Right lung (tissue), 5 donors: Measurements from ENCODE around the gene RYR2. TPM values are rescaled to one million over a fixed set of nuclear protein-coding genes. Genes with fewer than 3 reads are reported as not detected.

Experiments
- DNase-seq, 2 donors: peaks; one replicate each; pipeline ENCODE4 v3.0.0-alpha.2; 2013
- polyA plus RNA-seq, 5 donors: library from polyadenylated mRNA; unstranded; fragments of 120-200 nt; gene quantifications; one replicate each; pipeline versions ENCODE4 v1.2.1 to v1.2.3, GENCODE V29; 2013; ENCODE audit warnings: inconsistent platforms in 1 of 5, low replicate concordance in 1 of 5; ENCODE audit not compliant: insufficient read length in 5 of 5, insufficient read depth in 1 of 5

Gene RYR2
- polyA plus RNA-seq, 5 donors, result 4.2 to 9.7 (median 7.9) TPM

DNA sequence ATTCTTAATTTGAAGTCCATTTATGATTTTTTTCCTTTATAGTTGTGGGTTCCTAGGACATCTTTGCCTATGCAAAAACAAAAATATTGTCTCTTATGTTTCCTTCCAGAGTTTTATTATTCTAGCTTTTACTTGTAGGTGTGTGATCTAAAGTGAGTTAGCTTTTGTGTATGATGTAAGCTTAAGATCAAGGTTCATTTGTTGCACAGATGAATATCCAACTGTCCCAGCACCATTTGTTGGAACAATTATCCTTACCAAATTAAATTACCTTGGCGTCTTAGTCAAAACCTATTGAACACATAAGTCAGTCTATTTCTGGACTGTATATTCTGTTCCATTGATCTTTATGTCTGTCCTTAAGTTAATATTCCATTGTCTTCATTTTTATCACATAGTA, 511.1 kb downstream of the RYR2 start:
- no peak for DNase-seq

DNA sequence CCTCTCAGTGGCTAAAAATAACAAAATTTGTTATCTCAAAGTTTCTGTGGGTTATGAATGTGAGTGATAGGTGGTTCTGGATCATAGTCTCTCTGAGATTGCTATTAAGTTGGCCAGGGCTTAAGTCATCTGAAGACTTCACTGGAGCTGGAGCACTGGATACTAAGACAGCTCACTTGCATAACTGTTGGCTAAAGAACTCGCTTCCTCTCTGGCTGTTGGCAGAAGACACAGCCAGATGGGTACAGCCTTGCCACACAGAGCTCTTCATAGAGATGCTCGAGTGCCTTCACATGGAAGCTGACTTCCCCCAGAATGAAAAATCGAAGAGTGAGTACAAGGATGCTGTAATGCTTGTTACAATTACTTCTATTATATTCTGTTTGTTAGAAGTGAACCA, 514.9 kb downstream of the RYR2 start:
- no peak for DNase-seq

DNA sequence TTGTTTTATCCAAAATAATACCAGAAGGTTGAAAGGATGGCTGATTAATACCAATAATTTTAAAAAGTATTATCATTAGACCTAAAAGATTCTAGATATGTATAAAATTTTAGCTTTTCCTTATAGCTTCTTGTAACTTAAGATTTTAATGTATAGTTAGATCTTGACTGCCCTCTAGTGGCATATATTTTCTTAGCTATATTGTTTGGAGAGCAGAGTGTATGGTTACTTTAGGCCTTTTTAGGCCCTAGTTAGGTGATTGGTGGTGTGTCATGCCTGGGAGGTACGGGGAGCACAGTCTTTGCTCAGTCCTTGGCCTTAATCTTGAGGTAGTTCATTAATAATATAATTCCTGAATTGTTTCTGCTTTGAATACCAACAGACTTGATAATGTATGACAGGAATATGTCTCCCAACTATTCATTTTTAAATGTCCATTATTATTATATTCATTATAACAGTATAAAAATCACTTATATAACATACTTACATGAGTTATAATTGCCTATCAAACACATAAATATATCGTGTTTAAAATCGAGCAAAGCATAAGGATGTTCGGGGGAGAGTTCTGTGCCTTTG, 520.3 kb downstream of the RYR2 start:
- peak; percentile 33 to 66 for DNase-seq

DNA sequence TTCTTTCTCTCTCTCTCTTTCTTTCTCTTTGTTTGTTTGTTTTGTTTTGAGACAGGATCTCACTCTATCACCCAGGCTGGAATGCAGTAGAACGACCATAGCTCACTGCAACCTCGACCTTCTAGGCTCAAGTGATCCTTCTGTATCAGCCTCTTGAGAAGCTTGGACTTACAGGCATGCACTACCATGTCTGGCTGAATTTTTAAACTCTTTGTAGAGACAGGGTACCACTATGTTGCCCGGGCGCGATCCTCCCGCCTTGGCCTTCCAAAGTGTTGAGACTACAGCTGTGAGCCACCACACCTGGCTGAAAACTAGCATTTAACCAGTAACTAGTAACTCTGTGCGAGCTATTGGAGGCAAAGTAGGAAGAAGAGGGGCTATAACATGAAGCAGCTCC, 523.3 kb downstream of the RYR2 start:
- DNase-seq, result no peak

DNA sequence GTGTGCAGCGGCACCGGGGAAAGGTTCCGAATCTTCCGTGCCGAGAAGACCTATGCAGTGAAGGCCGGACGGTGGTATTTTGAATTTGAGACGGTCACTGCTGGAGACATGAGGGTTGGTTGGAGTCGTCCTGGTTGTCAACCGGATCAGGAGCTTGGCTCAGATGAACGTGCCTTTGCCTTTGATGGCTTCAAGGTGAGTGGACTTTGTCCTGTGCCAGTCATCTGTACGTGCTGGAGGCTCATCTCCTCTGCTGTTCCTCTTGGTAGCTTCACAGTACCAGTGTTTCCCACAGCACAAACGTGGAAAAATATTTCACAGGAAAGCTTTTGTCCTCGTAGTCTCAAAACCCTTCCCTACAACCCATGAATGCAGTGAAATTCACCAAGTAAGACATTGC, 524.6 kb downstream of the RYR2 start:
- DNase-seq, result no peak

DNA sequence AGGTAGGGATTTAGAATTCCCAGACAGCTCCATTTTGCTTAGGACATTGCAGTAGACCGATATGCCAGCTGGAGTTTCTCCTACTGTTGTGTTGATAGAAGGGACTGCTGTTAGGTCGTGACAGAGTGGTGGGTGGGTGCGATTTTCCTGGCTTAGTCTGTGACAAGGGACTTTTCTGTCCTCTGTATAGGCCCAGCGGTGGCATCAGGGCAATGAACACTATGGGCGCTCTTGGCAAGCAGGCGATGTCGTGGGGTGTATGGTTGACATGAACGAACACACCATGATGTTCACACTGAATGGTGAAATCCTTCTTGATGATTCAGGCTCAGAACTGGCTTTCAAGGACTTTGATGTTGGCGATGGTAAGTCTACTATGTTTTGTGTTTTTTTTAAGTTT, 527.0 kb downstream of the RYR2 start:
- no peak for DNase-seq

DNA sequence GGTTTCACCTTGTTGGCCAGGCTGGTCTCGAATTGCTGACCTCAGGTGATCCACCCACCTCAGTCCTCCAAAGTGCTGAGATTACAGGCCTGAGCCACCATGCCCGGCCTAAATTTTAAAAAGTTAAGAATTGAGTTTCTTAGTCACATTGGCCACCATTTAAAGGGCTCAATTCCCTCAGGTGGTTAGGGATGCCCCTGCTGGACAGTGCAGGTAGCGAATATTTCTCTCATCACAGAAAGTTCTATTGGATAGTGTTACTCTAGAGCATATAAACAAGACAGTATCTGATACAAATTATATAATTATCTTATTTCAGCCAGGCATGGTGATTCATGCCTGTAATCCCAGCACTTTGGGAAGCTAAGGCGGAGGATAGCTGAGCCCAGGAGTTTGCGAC, 528.5 kb downstream of the RYR2 start:
- DNase-seq, result no peak

DNA sequence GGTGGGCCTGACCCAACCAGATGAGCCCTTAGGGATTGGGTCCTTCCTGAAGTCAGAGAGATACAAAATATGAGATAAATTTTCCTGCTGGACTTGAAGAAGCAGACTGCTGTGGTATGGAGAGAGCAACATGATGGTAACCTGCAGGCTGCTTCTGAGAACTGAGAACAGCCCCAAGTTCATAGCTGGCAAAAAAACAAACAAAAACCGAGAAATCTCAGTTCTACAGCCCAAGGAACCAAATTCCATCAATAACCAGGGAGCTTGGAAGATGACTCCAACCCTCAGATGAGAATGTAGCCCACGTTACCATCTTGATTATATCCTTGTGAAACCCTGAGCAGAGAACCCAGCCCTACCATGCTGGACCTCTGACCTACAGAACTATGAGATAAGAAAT, 532.6 kb downstream of the RYR2 start:
- DNase-seq, result no peak

DNA sequence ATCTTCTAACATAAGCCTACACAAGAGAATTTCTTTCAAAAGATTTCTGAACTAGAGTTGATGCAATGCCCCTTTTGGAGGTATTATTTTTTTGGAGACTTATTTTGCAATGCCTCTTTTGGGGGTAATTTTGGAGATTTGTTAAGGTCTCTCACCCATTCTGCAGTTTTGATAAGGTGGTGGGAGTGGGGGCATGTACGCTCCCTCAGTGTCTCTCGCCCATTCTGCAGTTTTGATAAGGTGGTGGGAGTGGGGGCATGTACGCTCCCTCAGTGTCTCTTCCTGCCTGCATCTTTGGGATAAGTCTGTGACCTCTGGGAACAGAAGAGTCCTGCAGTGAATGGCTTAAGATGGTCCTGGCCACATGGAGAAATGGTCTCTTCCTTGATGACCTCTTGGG, 536.6 kb downstream of the RYR2 start:
- no peak for DNase-seq

DNA sequence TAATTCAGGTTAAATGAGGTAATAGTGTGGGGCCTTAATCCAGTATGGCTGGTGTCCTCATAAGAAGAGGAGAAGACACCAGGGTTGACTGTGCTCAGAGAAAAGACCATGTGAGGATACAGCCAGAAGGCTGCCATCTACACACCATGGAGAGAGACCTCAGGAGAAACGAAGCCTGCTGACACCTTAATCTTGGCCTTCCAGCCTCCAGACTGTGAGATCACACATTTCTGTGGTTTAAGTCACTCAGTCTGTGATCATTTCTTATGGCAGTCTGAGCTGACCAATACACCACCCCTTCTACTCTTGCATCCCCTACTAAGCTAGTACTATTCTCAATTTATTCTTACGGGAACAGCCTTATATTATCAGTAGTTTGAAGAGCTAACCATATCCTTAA, 538.7 kb downstream of the RYR2 start:
- DNase-seq, result no peak

DNA sequence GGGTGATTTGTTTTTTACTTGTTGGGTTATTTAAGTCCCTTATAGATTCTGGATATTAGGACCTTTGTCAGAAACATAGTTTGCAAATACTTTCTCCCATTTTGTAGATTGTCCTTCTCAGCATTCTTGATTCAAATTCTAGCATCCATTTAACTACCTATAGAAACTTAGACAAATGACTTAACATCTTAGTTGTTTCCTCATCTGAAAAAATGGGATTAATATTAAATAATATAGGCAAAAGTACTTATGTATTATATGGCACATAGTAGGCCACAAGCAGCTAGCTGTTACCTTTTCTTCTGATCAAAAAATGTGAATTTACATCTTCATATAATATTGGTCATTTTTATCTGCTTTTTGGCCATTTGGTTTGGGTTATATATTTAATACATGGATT, 541.3 kb downstream of the RYR2 start:
- DNase-seq, result no peak

DNA sequence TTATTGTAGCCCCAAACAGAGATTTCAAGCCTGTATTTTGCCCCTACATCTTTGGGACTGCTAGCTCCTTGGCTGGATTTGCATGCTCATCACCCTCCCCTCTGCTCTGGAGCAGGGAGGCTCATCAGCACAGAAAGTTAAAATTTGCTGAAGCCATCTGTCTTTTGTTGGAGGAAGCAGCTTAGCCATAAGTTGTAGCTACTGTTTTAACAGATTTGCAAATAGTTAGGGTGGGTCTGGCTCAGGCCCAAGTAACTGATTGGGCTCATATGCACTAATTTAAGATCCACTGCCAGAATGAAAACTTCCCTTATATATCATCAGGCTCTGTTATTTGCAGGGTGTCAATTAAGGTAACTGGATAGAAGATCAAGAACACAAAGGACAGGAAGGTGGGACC, 541.8 kb downstream of the RYR2 start:
- no peak for DNase-seq

DNA sequence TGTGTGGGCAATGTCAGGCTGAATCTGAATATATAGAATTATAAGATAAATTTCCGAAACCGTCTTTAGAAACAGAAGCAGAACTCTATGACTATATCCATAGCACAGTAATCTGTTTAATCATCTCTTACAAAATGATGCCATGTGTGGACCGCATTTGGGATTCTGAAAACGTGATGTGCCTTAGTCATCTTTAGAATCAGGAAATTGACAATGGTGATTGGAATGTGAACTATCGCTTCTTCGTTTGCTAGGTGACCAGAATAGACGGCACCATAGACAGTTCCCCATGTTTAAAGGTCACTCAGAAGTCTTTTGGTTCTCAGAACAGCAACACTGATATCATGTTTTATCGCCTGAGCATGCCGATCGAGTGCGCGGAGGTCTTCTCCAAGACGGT, 548.4 kb downstream of the RYR2 start:
- no peak for DNase-seq

DNA sequence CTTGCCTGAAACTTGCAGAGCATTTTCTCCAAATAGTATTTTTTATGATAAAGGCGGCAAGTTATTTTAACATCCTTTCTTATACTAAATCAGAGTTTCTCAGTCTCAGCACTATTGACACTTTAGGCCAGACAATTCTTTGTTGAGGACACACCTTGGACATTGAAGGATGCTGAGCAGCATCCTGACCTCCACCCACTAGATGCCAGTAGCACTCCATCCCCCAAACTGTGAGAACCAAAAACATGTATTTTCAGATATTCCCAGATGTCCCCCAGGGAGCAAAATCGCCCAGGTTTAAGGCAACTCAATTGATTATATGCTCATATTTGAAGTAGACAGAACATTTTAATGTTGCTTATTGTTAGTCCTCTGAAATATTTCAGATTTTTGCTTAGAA, 549.4 kb downstream of the RYR2 start:
- no peak for DNase-seq

DNA sequence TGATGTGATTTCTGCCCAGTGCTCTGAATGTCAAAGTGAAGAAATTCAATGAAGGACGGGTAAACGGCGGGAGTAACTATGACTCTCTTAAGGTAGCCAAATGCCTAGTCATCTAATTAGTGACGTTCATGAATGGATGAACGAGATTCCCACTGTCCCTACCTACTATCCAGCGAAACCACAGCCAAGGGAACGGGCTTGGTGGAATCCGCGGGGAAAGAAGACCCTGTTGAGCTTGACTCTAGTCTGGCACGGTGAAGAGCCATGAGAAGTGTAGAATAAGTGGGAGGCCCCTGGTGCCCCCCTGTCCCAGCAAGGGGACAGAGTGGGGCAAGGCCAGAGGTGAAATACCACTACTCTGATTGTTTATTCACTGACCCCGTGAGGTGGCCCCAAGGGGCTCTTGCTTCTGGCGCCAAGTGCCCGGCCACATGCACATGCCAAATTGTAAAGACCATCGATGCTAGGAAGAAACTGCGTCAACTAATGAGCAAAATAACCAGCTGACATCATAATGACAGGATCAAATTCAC, 561.1 kb downstream of the RYR2 start:
- DNase-seq, result peak in 1 of 2 donors; percentile 19

DNA sequence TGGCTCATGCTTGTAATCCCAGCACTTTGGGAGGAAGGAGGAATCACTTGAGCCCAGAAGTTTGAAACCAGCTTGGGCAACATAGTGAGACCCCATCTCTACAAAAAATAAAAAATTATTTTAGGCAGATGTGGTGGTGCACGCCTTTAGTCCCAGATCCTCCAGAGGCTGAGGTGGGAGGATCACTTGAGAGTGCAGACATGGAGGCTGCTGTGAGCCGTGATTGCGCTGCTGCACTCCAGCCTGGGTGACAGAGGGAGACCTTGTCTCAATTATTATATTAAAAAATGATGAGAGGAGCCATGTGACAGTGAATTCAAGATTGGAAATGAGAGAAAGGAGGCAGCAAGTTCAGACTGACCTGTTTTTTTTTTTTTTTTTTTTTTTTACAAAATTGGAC, 566.4 kb downstream of the RYR2 start:
- no peak for DNase-seq

DNA sequence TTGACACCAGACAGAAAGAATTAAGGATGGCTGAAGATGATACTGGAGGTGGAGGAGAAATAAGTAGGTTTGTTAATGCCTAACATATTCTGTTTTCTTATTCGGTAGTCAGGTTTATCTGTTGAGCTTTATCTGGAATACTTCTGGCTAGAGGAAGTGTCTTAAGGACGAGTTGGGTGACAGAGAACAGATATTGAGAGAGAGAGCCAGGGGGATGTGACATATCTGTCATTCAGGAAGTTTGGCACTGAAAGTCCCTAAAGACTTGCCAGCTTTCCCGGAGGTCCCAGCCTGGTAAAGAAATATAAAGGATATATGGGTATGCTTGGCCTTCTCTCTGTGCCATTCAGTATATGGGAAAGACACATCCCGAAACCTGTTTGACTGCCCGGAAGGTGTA, 568.2 kb downstream of the RYR2 start:
- DNase-seq, result no peak

DNA sequence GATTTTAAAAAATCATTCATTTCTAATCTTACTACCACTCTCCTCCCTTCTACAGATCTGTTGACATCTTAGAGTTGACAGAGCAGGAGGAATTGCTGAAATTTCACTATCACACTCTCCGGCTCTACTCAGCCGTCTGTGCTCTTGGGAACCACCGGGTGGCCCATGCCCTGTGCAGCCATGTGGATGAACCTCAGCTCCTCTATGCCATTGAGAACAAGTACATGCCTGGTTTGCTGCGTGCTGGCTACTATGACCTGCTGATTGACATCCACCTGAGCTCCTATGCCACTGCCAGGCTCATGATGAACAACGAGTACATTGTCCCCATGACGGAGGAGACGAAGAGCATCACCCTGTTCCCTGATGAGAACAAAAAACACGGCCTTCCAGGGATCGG, 572.0 kb downstream of the RYR2 start:
- DNase-seq, result no peak

DNA sequence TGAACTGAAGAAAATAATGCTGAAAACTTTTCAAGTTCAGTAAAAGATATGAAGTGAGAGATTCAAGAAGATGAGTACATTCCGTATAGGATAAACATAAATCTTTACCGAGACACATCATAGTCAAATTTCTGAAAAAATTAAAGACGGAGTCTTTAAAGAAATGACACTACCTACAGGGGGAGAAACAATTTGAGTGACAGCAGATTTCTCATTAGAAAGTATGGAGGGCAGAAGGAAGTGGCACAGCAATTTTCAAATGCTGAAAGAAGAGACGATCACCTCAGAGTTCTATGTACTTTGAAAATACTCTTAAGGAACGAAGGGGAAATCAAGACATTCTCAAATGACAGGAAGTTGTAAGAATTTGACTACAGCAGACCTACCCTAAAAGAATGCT, 577.6 kb downstream of the RYR2 start:
- DNase-seq, result no peak

DNA sequence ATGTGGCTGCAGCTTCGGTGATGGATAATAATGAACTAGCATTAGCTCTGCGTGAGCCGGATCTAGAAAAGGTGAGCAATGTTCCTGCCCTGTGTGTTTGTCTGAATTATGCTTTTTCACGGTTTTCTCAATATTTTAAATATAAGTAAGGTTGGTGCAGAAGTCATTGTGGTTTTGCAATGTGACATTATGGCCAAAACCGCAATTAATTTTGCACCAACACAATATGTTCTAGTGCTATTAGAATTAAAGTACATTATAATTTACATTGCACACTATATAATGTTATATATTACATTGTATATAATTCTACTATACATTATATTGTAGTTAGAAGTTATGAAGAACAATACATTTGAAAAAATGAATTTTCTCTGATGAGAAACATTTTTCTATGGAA, 592.9 kb downstream of the RYR2 start:
- no peak for DNase-seq

DNA sequence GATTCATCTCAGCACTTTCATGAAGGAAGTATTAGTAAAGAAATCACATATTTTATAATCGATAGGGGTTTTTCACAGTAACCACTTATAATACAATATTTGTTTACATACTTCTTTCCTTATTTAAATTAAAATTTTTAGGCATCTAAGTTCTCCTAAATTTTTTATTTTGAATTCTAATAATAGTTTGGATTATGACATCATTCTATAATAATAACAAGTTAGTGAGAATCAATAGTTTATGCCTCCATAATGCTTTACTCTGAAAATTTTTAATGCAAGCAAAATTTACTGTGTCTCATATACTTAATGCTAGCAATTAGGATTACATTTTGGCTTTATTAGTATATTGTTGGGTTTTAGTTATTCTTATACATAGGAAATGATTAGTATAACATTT, 596.6 kb downstream of the RYR2 start:
- no peak for DNase-seq

DNA sequence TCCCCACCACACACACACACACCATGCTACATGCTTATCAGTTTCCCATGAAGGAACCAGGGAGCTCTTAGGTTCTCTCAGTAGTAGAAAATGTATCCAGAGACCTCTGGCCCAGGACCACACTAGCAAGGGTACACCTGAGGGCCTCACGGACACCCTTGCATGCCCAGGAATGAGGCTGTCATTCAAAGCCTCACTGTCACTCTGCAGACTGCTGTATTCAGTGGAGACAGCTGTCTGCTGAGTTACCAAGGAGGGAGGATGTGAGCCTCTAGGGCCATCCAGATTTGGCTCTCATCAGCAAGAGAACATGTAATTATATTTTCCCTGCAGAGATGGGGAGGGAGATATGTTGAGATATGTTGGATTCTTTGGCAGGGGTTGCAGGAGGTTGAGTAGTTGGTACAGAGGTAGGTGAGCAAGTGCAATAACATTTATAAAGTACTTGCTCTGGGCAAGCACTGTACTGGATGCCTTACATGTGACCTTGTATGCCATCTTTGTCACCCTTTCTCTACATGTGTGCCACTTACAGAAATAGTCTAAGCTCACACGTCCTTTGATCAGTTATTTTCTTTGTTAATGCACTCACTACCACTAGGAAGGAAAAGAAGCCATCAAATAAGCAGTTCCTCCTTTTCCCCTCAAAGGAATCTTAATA, 598.2 kb downstream of the RYR2 start:
- DNase-seq, result no peak

DNA sequence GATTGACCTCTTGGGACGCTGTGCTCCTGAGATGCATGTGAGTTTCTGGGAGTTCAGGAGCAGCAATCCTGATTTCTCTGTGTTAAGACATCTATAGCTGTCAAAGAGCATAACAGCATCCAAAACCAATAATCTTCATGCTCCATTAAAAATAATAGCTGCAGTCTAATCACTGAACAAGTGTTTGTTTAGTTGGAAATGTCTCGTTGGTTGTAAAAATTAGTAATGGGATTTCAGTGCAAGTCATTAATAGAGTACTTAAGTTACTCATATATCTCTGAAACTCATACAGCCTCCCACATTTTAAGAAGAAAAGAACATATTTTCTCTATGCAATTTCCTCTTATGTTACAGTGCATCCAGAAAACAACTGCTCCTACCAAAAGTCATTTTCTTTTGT, 599.0 kb downstream of the RYR2 start:
- DNase-seq, result no peak

DNA sequence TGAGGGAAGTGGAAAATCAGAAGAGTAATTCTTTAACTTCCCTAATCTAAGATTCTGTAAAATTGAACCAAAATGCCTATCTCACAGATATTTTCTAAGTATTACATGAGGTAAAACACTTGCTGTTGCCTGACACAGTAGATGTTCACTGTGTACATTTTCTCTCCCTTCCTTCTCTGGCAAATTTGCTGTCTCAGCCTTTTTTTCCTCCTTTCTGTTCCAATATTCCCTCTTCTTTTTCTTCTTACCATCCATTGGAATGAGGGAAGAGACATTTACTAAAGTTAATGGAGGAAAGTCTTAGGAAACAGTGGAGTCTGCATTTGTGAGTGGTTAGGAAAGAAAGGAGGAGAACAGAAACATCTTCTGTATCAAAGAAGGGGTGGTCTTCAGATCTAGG, 608.8 kb downstream of the RYR2 start:
- DNase-seq, result no peak
